NCI-H82 (cell line): ENCODE data around the gene UBR2.

Experiments
- DNase-seq: peaks from one replicate; lab custom pipeline; 2025; lab: John Stamatoyannopoulos, UW

Gene UBR2

DNA sequence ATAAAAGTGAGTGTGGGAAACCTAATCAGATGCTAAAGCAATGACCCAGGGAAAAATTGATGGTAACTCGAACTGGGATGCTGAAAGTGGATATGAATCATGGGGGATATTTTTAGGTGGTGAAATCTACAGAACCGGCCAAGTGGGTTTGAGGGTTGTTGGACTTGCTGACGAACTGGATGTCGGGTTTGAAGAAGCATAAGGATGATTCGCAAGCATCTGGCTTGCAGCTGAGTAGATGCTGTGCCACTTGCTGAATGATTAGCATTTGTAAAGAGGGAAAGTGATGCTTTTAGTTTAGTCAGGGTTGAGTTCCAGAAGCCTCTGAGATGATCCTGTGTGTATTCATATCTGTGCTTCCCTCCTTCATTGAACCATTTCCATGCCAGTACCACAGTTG, 54.9 kb downstream of the UBR2 start:
- no peak for DNase-seq

DNA sequence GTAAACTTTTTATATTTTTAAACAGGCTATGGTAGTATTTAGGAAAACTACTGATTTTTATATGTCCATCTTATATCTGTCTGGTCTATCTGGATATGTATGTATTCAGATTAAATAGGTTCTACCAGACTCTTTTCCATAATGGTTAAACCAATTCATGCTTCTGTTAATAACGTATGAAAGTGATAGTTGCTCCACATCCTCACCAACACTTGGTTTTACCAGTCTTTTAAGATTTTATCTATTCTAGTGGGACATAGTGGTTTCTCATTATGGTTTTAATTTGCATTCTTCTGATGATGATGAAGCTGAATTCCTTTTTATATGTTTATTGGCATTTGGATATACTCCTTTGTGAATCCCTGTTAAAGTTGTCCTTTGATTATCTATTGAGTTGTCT, 56.1 kb downstream of the UBR2 start:
- DNase-seq = no peak

DNA sequence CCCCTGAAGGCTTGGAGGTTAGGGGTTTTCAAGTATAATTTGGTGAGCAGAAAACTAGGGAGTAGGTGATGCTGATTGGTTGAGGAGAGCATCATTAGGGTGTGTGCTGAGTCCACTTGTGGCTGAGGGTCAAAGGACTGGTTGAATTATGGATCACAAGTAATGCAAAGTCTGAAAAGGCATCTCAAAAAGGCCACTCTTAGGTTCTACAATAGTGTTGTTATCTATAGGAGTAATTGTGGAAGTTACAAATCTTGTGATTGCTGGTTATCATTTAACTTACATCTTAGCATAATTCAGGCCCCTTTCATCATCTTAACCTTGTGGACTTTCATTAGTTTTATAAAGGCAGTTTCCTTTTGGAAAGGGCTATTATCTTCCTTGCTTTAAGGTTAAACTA, 60.8 kb downstream of the UBR2 start:
- no peak for DNase-seq

DNA sequence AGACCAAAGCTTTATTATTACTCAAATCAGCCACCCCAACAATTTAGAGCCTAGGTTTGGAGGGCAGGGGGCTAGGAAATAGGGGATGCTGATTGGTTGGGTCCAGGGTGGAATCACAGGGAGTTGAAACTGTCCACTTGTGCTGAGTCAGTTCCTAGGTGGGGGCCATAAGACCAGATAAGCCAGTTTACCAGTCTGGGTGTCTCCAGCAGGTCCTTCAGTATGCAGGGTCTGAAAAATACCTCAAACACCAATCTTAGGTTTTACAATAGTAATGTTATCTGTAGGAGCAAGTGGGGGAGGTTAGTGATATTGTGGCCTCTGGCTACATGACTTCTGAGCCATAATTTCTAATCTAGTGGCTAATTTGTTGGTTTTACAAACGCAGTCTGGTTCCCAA, 63.2 kb downstream of the UBR2 start:
- DNase-seq = no peak

DNA sequence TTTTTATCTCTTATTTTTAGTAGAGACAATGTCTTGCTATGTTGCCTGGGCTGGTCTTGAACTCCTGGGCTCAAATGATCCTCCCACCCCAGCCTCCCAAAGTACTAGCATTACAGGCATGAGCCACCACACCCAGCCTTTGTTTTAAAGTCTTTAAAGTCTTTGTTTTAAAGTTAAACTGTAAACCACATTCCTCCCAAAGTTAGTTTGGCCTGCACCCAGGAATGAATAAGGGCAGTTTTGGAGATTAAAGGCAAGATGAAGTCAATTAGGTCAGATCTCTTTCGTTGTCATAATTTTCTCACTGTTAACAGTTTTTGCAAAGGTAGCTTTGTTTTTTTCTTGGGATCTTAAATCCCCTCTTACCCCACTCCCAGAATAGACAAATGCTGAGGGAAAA, 63.8 kb downstream of the UBR2 start:
- no peak for DNase-seq

DNA sequence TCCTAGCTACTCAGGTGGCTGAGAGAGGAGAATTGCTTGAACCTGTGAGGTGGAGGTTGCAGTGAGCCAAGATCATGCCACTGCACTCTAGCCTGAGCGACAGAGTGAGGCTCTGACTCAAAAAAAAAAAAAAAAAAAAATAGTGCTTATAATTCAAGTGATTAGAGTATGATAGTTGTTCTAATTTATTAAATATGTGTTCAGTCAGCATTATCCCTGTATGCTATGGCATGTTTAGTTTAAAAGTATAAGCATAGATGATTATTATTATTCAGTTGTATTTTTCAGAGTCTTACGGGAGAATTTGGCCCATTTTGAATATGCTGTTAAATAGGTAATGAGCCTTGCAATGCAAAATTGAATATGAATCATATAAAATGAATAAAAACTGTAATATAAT, 64.8 kb downstream of the UBR2 start:
- no peak for DNase-seq

DNA sequence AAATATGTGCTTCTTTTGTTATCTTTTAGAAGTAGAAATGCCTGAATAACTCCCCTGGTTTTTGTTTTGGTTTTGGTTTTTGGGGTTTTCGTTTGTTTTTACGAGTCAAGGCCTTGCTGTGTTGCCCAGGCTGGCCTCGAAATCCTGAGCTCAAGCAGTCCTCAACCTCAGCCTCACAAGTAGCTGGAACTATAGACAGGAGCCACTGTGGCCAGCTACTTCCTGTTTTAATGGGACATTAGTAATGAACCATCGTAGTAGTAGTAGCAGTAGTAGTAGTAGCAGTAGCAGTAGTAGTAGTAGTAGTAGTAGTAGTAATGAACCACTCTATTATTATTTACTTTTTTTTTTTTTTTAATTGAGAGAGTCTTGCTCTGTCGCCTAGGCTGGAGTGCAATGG, 66.0 kb downstream of the UBR2 start:
- no peak for DNase-seq

DNA sequence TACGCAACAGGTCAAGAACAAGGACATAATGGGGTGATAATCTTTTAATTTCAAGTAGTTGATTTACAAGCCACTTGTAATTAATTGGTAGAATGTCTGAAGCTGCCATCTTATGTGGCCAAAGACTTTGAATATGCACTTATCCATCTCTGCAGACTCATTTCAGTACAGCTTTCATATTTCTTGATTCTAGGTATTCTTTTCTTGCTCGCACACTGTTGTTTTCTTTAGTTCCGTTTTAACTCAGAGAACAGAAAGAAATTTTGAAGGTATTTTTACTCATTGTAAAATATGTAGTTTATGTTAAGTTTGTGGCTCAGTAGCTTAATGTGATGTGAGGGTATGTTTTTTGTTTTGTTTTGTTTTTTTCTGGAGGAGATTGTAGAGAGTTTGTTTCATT, 73.9 kb downstream of the UBR2 start:
- DNase-seq = no peak

DNA sequence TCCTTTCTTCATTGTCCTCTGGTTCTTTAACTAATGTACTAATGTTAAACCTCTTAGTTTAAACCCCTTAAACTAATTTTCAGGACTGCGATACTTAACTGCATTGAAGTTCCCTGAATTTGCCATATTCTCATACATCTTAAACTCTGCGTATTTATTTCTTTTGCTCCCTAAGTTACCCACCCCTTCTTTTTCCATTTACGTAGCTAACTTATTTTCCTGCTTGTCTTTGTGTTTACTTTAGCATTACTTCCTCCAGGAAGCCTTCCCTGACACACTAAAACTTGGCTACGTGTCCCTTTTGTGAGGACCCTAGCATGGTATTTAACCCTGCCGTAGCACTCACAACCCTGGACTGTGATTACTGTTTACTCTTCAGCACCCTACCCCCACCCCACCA, 79.0 kb downstream of the UBR2 start:
- DNase-seq = no peak

GRCh38 chr6:42644211-42644610, 80.4 kb downstream of the UBR2 start:
- DNase-seq = no peak

GRCh38 chr6:42652024-42652746, 88.4 kb downstream of the UBR2 start:
- no peak for DNase-seq

- DNase-seq = no peak
Observed at GRCh38 chr6:42653851-42654250, 90.0 kb downstream of the UBR2 start.

- no peak for DNase-seq
Observed at GRCh38 chr6:42659806-42660205, 96.0 kb downstream of the UBR2 start.

GRCh38 chr6:42661540-42662153, 97.8 kb downstream of the UBR2 start:
- peak; percentile 90 for DNase-seq

DNA sequence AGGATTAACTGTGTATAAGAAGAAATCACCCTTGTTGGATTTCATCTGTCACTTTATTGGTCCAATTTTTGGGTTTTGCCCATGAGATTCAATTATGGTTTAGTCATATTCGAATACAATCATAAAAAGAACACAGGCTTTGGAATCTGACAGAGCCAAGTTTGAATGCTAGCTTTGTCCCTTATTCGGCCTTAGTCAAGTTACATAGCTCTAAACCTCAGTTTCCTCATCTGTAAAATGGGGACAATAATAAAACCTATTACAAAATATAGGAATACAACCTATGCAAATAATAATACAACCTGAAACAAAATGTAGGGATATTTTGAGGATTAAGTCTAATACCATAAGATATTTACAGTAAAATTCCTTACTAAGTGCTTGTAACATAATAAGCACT, 100.9 kb downstream of the UBR2 start:
- no peak for DNase-seq

DNA sequence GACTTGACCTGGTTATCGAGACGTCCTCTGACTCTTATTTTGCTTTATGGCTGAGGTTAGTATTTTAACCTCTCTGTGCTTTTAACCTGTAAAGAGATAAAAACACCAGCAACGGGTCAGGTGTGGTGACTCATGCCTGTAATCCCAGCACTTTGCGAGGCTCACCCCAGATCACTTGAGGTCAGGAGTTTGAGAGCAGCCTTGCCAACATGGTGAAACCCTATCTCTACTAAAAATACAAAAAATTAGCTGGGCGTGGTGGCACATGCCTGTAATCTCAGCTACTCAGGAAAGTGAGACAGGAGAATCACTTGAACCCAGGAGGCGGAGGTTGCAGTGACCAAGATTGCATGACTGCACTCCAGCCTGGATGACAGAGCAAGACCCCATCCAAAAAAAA, 110.5 kb downstream of the UBR2 start:
- peak; percentile 16 for DNase-seq

GRCh38 chr6:42674780-42675179, 111.0 kb downstream of the UBR2 start:
- DNase-seq = no peak

DNA sequence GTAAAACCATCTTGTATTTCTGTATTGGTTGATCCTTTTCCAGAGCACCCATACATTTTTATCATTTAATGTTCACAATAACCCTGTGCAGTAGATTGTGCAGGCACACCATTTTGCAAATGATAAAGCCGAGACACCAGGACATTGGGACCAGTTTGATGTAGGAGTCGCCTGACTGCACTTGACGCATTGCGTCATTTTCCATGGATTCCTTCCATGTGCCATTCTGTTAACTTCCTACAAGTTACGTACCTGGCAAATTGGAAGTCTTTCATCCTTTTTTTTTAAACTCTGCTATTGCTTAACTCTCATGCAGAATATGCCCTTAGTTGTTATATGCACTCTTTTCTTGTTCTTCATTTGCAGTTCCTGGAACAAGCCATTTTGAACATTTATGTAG, 115.5 kb downstream of the UBR2 start:
- no peak for DNase-seq

- DNase-seq = no peak
Observed at GRCh38 chr6:42688281-42688680, 124.5 kb downstream of the UBR2 start.

GRCh38 chr6:42689371-42689770, 125.5 kb downstream of the UBR2 start:
- DNase-seq = no peak

DNA sequence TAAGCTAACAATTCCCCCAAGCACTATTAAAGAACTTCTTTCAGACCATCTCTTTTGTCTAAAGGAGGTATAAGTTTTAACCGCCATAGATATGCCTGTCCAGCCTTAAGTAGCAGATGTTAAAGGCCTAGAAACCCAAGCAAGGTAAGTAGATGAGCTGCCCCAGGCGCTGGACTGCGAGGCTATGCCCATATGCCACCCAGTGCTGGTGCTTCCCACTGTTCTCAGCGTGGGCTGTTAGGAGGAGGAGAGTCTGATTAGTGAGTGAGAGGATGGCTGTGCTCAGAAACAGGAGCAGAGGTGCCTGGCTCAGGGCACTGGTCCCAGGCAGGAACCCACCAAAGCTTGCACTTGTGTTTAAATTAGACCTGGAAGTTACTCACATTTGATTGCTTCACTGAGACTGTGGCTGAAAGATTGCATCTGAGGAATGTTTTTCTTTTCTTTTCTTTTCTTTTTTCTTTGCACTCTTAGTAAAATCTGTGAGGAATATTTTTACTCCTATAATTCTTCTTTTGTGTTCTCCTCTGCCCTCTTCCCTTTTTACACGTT, 126.4 kb downstream of the UBR2 start:
- DNase-seq = peak; percentile 34

DNA sequence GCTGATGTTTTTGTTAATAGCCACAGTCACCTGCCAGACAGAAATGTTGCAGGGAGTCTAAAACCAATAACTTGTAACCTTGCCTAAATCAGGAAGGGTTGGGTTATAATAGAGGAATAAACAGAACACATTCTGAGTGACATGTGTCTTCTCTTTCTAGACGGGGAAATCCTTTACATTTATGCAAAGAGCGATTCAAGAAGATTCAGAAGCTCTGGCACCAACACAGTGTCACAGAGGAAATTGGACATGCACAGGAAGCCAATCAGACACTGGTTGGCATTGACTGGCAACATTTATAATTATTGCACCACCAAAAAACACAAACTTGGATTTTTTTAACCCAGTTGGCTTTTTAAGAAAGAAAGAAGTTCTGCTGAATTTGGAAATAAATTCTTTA, 127.0 kb downstream of the UBR2 start:
- no peak for DNase-seq

- DNase-seq = no peak
Observed at GRCh38 chr6:42692137-42692911, 128.5 kb downstream of the UBR2 start.
